Measurements from ENCODE around the gene UBA1. TPM values are rescaled to one million over a fixed set of nuclear protein-coding genes. Genes with fewer than 3 reads are reported as not detected.

The UBA1 gene
- total and polyA plus RNA-seq, 10 of the 15 experiments (the other 5 are each of a cell fraction or from before 2014, with no cell fraction given): 60.4 to 314 (median 216) TPM

GRCh38 chrX:47190445-47191269 lies 3.0 kb upstream of the UBA1 start (continued):
- TF ChIP-seq SIX5 (IDR thresholded peaks at IDR 0.05; ENCODE audit: low read depth, low read length, severe bottlenecking) (peak; percentile 97), RB1 (IDR thresholded peaks at IDR 0.05; ENCODE audit: borderline replicate concordance) (no peak), SP1 (IDR thresholded peaks at IDR 0.05; ENCODE audit: low read depth, low read length) (peak; percentile 54), MXI1 (IDR thresholded peaks at IDR 0.05; ENCODE audit: low read depth, low read length) (0 out of 2 replicates have a peak, but pooled peaks have one; percentile 57), IRF3 (IDR thresholded peaks at IDR 0.05) (no peak), E4F1 (IDR thresholded peaks at IDR 0.05; ENCODE audit: borderline replicate concordance, partially characterized antibody) (no peak), SIN3A (IDR thresholded peaks at IDR 0.05; ENCODE audit: low read depth, low read length) (no peak), ATF2 (IDR thresholded peaks at IDR 0.05; ENCODE audit: low read length) (no peak), ZNF687 (IDR thresholded peaks at IDR 0.05) (no peak), TCF7 (IDR thresholded peaks at IDR 0.05; ENCODE audit: borderline replicate concordance) (no peak), CEBPB (IDR thresholded peaks at IDR 0.05; ENCODE audit: borderline replicate concordance in 1 of 2, low read depth in 2 of 2, low read length in 2 of 2) (no peak), BCL3 (IDR thresholded peaks at IDR 0.05; ENCODE audit: borderline replicate concordance, insufficient read depth, low read depth, low read length, poor library complexity, severe bottlenecking) (peak; percentile 37), PML (IDR thresholded peaks at IDR 0.05; ENCODE audit: low read length) (peak; percentile 72; the same call in 1 of the 2 replicates), TCF12 (IDR thresholded peaks at IDR 0.05; ENCODE audit: low read depth, low read length) (peak; percentile 54; the same call in 1 of the 2 replicates), ELK1 (IDR thresholded peaks at IDR 0.05; ENCODE audit: low read depth, low read length) (no peak), SMC3 (IDR thresholded peaks at IDR 0.05; ENCODE audit: borderline replicate concordance, low read length) (no peak), JUNB (IDR thresholded peaks at IDR 0.05) (no peak)

Data from GM12878 (cell line).